ENCODE results near the gene MEAK7.

MEAK7 gene

DNA sequence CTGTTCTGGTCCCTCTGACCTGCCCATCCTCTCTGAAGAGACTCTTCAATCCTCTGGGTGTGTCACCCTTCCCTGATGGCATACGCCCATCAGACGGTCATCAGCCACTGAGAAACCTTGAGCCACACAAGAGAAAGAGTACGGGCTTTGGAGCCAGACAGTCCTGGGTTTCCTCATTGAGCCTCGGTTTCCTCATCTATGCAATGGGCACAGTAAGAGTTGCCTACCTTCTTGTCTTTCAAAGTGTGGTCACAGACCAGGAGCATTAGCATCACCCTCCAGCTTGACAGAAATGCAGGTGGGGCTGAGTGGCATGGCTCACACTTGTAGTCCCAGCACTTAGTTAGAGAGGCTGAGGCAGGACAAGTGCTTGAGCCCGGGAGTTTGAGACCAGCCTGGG, 26.1 kb upstream of the MEAK7 start:
- no peak for TF ChIP-seq EZH2phosphoT487 (IDR thresholded peaks at IDR 0.05; ENCODE audit: borderline replicate concordance, low read length)
- TF ChIP-seq, protein P1, sequence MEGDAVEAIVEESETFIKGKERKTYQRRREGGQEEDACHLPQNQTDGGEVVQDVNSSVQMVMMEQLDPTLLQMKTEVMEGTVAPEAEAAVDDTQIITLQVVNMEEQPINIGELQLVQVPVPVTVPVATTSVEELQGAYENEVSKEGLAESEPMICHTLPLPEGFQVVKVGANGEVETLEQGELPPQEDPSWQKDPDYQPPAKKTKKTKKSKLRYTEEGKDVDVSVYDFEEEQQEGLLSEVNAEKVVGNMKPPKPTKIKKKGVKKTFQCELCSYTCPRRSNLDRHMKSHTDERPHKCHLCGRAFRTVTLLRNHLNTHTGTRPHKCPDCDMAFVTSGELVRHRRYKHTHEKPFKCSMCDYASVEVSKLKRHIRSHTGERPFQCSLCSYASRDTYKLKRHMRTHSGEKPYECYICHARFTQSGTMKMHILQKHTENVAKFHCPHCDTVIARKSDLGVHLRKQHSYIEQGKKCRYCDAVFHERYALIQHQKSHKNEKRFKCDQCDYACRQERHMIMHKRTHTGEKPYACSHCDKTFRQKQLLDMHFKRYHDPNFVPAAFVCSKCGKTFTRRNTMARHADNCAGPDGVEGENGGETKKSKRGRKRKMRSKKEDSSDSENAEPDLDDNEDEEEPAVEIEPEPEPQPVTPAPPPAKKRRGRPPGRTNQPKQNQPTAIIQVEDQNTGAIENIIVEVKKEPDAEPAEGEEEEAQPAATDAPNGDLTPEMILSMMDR (IDR thresholded peaks at IDR 0.05; ENCODE audit: low read depth, low read length, poor library complexity, severe bottlenecking): no peak
- Histone ChIP-seq H3K4me1 (ENCODE audit: control insufficient read depth, low read length) (no peaks in the 10 kb centered on the region; the same call in 1 of the 2 replicates), H3K9me3 (ENCODE audit: control insufficient read depth, insufficient read depth, low read length) (peaks cover 6% of the 10 kb centered on the region; the same call in 1 of the 2 replicates)

DNA sequence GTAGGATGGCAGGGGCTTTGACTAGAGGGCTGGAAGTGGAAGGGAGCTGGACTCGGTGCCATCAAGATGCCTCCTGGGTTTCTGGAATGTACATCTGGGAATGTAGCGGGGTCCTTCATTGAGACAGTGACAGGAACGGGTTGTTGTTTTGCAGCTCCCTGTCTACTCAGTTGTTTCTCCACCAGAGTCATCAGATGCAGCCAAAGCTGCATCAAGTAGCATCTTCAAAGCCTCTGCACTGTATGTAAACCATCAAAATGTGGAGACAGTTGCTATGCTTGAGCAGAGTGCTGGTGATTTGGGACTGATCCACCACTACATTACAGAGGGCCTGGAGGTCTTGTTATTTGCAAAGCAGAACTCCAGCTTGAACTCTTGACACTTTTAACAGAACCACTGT, 25.1 kb upstream of the MEAK7 start:
- Histone ChIP-seq H3K4me3 (ENCODE audit: low read length) (no peak overlapping the region), H3K27ac (ENCODE audit: low read depth, low read length) (no peak overlapping the region), H3K4me1 (ENCODE audit: control insufficient read depth, low read length) (no peaks in the 10 kb centered on the region; the same call in 1 of the 2 replicates), H3K36me3 (ENCODE audit: control insufficient read depth, low read length) (no peaks in the 10 kb centered on the region), H3K4me2 (ENCODE audit: low read length) (no peak overlapping the region), H3F3A (ENCODE audit: control insufficient read depth, insufficient read depth) (no peaks in the 10 kb centered on the region), H3K79me2 (ENCODE audit: control insufficient read depth, low read length) (no peaks in the 10 kb centered on the region), H3K9me2 (replicated peaks; ENCODE audit: control insufficient read depth, low read length) (no peaks in the 10 kb centered on the region), H3K9me3 (ENCODE audit: control insufficient read depth, insufficient read depth, low read length) (peaks cover 6% of the 10 kb centered on the region; the same call in 1 of the 2 replicates), H4K20me1 (ENCODE audit: control insufficient read depth, insufficient read depth, low read depth, low read length) (no peaks in the 10 kb centered on the region), H3K27me3 (ENCODE audit: control insufficient read depth, low read length) (peaks cover 20% of the 10 kb centered on the region)
- no peak for TF ChIP-seq EZH2phosphoT487 (IDR thresholded peaks at IDR 0.05; ENCODE audit: borderline replicate concordance, low read length)
- TF ChIP-seq, protein P1 (IDR thresholded peaks at IDR 0.05; ENCODE audit: low read depth, low read length, poor library complexity, severe bottlenecking): no peak

More for the DNA sequence above, 26.1 kb upstream of the MEAK7 start:
- Histone ChIP-seq H3K36me3 (ENCODE audit: control insufficient read depth, low read length) (no peaks in the 10 kb centered on the region), H3K27ac (ENCODE audit: low read depth, low read length) (no peak overlapping the region), H3K9me2 (replicated peaks; ENCODE audit: control insufficient read depth, low read length) (no peaks in the 10 kb centered on the region), H3K4me3 (ENCODE audit: low read length) (no peak overlapping the region), H3K4me2 (ENCODE audit: low read length) (no peak overlapping the region), H3K79me2 (ENCODE audit: control insufficient read depth, low read length) (no peaks in the 10 kb centered on the region), H3K27me3 (ENCODE audit: control insufficient read depth, low read length) (peaks cover 21% of the 10 kb centered on the region), H4K20me1 (ENCODE audit: control insufficient read depth, insufficient read depth, low read depth, low read length) (no peaks in the 10 kb centered on the region), H3F3A (ENCODE audit: control insufficient read depth, insufficient read depth) (no peaks in the 10 kb centered on the region)

DNA sequence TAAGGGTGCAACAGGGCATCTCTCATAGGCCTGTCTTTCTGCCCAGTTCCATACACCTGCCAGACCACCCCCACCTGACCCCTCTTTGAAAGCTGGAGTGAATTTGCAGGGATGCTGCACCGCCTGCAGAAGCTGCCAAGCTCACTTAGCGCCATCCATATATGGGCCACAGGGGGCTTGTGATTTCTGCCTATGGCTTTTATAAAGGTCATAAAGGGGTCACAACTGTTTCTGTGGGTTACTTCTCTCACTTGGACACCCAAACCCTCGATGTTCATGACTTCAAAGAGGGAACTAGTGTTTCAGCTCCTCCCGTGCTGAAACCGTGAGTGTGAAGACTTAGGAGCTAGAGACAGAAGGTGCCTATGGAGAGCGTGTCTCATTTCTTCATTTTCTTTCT, 23.9 kb upstream of the MEAK7 start:
- Histone ChIP-seq H3K4me2 (ENCODE audit: low read length) (no peak overlapping the region), H3F3A (ENCODE audit: control insufficient read depth, insufficient read depth) (no peaks in the 10 kb centered on the region), H4K20me1 (ENCODE audit: control insufficient read depth, insufficient read depth, low read depth, low read length) (no peaks in the 10 kb centered on the region), H3K4me3 (ENCODE audit: low read length) (no peak overlapping the region), H3K27me3 (ENCODE audit: control insufficient read depth, low read length) (peaks cover 16% of the 10 kb centered on the region), H3K36me3 (ENCODE audit: control insufficient read depth, low read length) (no peaks in the 10 kb centered on the region), H3K27ac (ENCODE audit: low read depth, low read length) (no peak overlapping the region), H3K79me2 (ENCODE audit: control insufficient read depth, low read length) (no peaks in the 10 kb centered on the region), H3K4me1 (ENCODE audit: control insufficient read depth, low read length) (no peaks in the 10 kb centered on the region; the same call in 1 of the 2 replicates), H3K9me3 (ENCODE audit: control insufficient read depth, insufficient read depth, low read length) (peaks cover 6% of the 10 kb centered on the region; the same call in 1 of the 2 replicates), H3K9me2 (replicated peaks; ENCODE audit: control insufficient read depth, low read length) (no peaks in the 10 kb centered on the region)
- TF ChIP-seq, protein P1 (IDR thresholded peaks at IDR 0.05; ENCODE audit: low read depth, low read length, poor library complexity, severe bottlenecking): no peak
- no peak for TF ChIP-seq EZH2phosphoT487 (IDR thresholded peaks at IDR 0.05; ENCODE audit: borderline replicate concordance, low read length)

All from DOHH2 (cell line).